DOHH2 (cell line): ENCODE measurements around the gene PLEKHG5.

ENCODE experiments used
- H3F3A ChIP-seq: fragments of 200-600 bp; sonication (generic), shearing (Covaris generic); 2 replicates; pipeline ENCODE4 v1.6.0; 2016; ENCODE audit warnings: antibody characterized with exemption, mild to moderate bottlenecking; ENCODE audit not compliant: control insufficient read depth, insufficient read depth
- H3K27ac ChIP-seq: fragments of 200-600 bp; sonication (generic); 2 replicates; pipeline ENCODE4 v1.5.1; 2014; ENCODE audit warnings: low read depth, mild to moderate bottlenecking, low read length, moderate library complexity
- H3K27me3 ChIP-seq: fragments of 200-600 bp; sonication (generic); 2 replicates; pipeline ENCODE4 v1.6.1; 2014; ENCODE audit warnings: mild to moderate bottlenecking, low read length, mixed read lengths; ENCODE audit not compliant: control insufficient read depth
- H3K36me3 ChIP-seq: fragments of 200-600 bp; sonication (generic); 2 replicates; pipeline ENCODE4 v1.6.1; 2014; ENCODE audit warnings: mild to moderate bottlenecking, low read length, moderate library complexity, mixed read lengths; ENCODE audit not compliant: control insufficient read depth
- H3K4me1 ChIP-seq: fragments of 200-600 bp; sonication (generic); 2 replicates; pipeline ENCODE4 v1.6.1; 2014; ENCODE audit warnings: mild to moderate bottlenecking, low read length, mixed read lengths; ENCODE audit not compliant: control insufficient read depth
- H3K4me2 ChIP-seq: fragments of 200-600 bp; sonication (generic); 2 replicates; pipeline ENCODE4 v1.6.0; 2014; ENCODE audit warnings: mild to moderate bottlenecking, low read length, moderate library complexity
- H3K4me3 ChIP-seq: fragments of 200-600 bp; sonication (generic); 2 replicates; pipeline ENCODE4 v1.5.1; 2014; ENCODE audit warnings: mild to moderate bottlenecking, low read length, mixed read lengths
- H3K79me2 ChIP-seq: fragments of 200-600 bp; sonication (generic); 2 replicates; pipeline ENCODE4 v1.6.1; 2014; ENCODE audit warnings: mild to moderate bottlenecking, low read length, mixed read lengths; ENCODE audit not compliant: control insufficient read depth
- H3K9me2 ChIP-seq: fragments of 200-600 bp; sonication (generic); replicated peaks from 2 replicates; pipeline ENCODE4 v1.6.1; 2014; ENCODE audit warnings: mild to moderate bottlenecking, low read length, mixed read lengths; ENCODE audit not compliant: control insufficient read depth
- H3K9me3 ChIP-seq: fragments of 200-600 bp; sonication (generic); 2 replicates; pipeline ENCODE4 v1.6.1; 2014; ENCODE audit warnings: antibody characterized with exemption, low read length, mixed read lengths; ENCODE audit not compliant: control insufficient read depth, insufficient read depth
- H4K20me1 ChIP-seq: fragments of 200-600 bp; sonication (generic); 2 replicates; pipeline ENCODE4 v1.6.0; 2014; ENCODE audit warnings: low read depth, mild to moderate bottlenecking, antibody characterized with exemption, low read length, moderate library complexity; ENCODE audit not compliant: control insufficient read depth, insufficient read depth
- CTCF ChIP-seq: fragments of 200-600 bp; sonication (generic); IDR thresholded peaks from one replicate; pipeline ENCODE4 v1.5.1; 2014; ENCODE audit warnings: antibody characterized with exemption, mild to moderate bottlenecking, low read depth, low read length; ENCODE audit not compliant: poor library complexity, severe bottlenecking
- EZH2phosphoT487 ChIP-seq: fragments of 200-600 bp; sonication (generic); IDR thresholded peaks from 2 replicates; pipeline ENCODE4 v1.6.1; 2017; ENCODE audit warnings: borderline replicate concordance, mild to moderate bottlenecking, antibody characterized with exemption, low read length, moderate library complexity, mixed read lengths

Gene PLEKHG5

DNA sequence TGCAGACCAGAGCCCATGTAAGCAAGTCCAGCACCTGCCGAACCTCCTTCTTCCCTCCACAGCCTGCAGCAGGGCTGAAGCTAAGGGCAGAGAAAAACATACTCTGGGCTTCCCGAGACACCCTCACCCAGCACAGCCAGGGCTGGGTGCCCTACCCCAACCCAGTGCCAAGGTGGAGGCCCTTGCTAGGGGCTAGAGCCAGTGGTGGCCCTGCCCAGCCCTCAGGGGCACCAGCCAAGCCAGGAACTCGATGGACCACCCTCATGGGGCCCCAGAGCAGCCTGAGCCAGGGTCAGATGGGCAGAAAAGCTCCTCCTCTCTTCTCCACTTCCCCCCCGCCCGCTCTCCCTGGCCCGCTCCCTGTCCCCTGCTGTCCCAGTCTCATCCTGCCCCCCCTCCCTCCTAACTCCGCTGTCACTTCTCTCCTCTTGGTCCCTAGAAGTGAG lies 41.4 kb downstream of the PLEKHG5 start:
- no peaks in the 10 kb centered on the region for H4K20me1 ChIP-seq
- no peak overlapping the region for H3K4me3 ChIP-seq
- peaks cover 36% of the 10 kb centered on the region for H3K27me3 ChIP-seq
- no peaks in the 10 kb centered on the region for H3K36me3 ChIP-seq
- no peaks in the 10 kb centered on the region for H3K9me3 ChIP-seq
- H3K27ac ChIP-seq = no peak overlapping the region
- TF ChIP-seq CTCF = no peak
- no peak for TF ChIP-seq EZH2phosphoT487
- no peak overlapping the region for H3K4me2 ChIP-seq
- H3F3A ChIP-seq = no peaks in the 10 kb centered on the region
- peaks cover 13% of the 10 kb centered on the region for H3K4me1 ChIP-seq
- H3K9me2 ChIP-seq = no peaks in the 10 kb centered on the region
- H3K79me2 ChIP-seq = no peaks in the 10 kb centered on the region

- Histone ChIP-seq H3F3A (no peaks in the 10 kb centered on the region), H3K9me2 (no peaks in the 10 kb centered on the region), H4K20me1 (peaks cover 4% of the 10 kb centered on the region; the same call in 1 of the 2 replicates), H3K79me2 (no peaks in the 10 kb centered on the region), H3K36me3 (no peaks in the 10 kb centered on the region), H3K4me3 (no peak overlapping the region), H3K4me2 (no peak overlapping the region), H3K27ac (no peak overlapping the region), H3K27me3 (peaks cover 39% of the 10 kb centered on the region), H3K4me1 (peaks cover 13% of the 10 kb centered on the region), H3K9me3 (no peaks in the 10 kb centered on the region)
- TF ChIP-seq CTCF (no peak), EZH2phosphoT487 (no peak)
Measured at GRCh38 chr1:6448749-6449631, 42.5 kb downstream of the PLEKHG5 start.

- TF ChIP-seq CTCF (no peak), EZH2phosphoT487 (no peak)
- Histone ChIP-seq H3K4me3 (peak overlapping the region; percentile 42), H3K9me2 (no peaks in the 10 kb centered on the region), H3K27ac (no peak overlapping the region), H3K79me2 (no peaks in the 10 kb centered on the region), H4K20me1 (peaks cover 4% of the 10 kb centered on the region; the same call in 1 of the 2 replicates), H3F3A (no peaks in the 10 kb centered on the region), H3K36me3 (no peaks in the 10 kb centered on the region), H3K27me3 (peaks cover 39% of the 10 kb centered on the region), H3K9me3 (no peaks in the 10 kb centered on the region), H3K4me1 (peaks cover 13% of the 10 kb centered on the region), H3K4me2 (peak overlapping the region; percentile 40)
Measured at GRCh38 chr1:6447818-6448748, 43.4 kb downstream of the PLEKHG5 start.
